Spleen (tissue), 11 donors: ENCODE measurements around the gene C2orf76. TPM values are rescaled to one million over a fixed set of nuclear protein-coding genes. Genes with fewer than 3 reads are reported as not detected.
A peak's percentile ranks its signal among the peaks of the same experiment; 100 is the strongest.

Source experiments
- DNase-seq: peaks from one replicate; pipeline ENCODE4 v3.0.0-alpha.2; 2020
- H3K27ac ChIP-seq, 8 donors: fragments of 200-600 bp; sonication (generic) in 7 of 8; 1 replicate in 4 of 8; 2 replicates in 4 of 8; pipeline versions ENCODE4 v1.5.0 to v1.8.0; 2016 to 2021; ENCODE audit warnings: inconsistent platforms in 4 of 8, mild to moderate bottlenecking in 4 of 8, moderate library complexity in 1 of 8
- H3K27me3 ChIP-seq, 7 donors: fragments of 200-600 bp; sonication (generic) in 6 of 7; replicated peaks in 1 of 7; 1 replicate in 4 of 7; 2 replicates in 3 of 7; pipeline versions ENCODE4 v1.5.0 to v1.8.0; 2016 to 2021; ENCODE audit warnings: inconsistent platforms in 3 of 7, mild to moderate bottlenecking in 1 of 7
- H3K36me3 ChIP-seq, 6 donors: fragments of 200-600 bp; sonication (generic) in 5 of 6; 1 replicate in 4 of 6; 2 replicates in 2 of 6; pipeline versions ENCODE4 v1.5.0 to v1.8.0; 2016 to 2021; ENCODE audit warnings: inconsistent platforms in 2 of 6
- H3K4me1 ChIP-seq, 6 donors: fragments of 200-600 bp; sonication (generic) in 5 of 6; 1 replicate in 3 of 6; 2 replicates in 3 of 6; pipeline versions ENCODE4 v1.5.0 to v1.8.0; 2016 to 2021; ENCODE audit warnings: inconsistent platforms in 3 of 6
- H3K4me3 ChIP-seq, 8 donors: fragments of 200-600 bp; sonication (generic) in 7 of 8; 1 replicate in 4 of 8; 2 replicates in 4 of 8; pipeline versions ENCODE4 v1.5.0 to v1.8.0; 2016 to 2021; ENCODE audit warnings: inconsistent platforms in 4 of 8, mild to moderate bottlenecking in 4 of 8, moderate library complexity in 2 of 8
- H3K9me3 ChIP-seq, 8 donors: fragments of 200-600 bp; sonication (generic) in 7 of 8; 1 replicate in 4 of 8; 2 replicates in 4 of 8; pipeline versions ENCODE4 v1.5.0 to v1.8.0; 2016 to 2021; ENCODE audit warnings: inconsistent platforms in 4 of 8
- CTCF ChIP-seq, 11 experiments: fragments of 200-600 bp in 7 of 11; fragments of 450-650 bp in 4 of 11; sonication (generic) in 4 of 11; IDR thresholded peaks in 8 of 11; conservative IDR thresholded peaks in 3 of 11; 1 replicate in 7 of 11; 2 replicates in 4 of 11; pipeline versions ENCODE4 v1.4.0 to v1.8.0; 2016 to 2021; ENCODE audit warnings: antibody characterized with exemption in 11 of 11, inconsistent platforms in 4 of 11, mild to moderate bottlenecking in 1 of 11
- POLR2A ChIP-seq, 3 donors: fragments of 450-650 bp; IDR thresholded peaks; one replicate each; pipeline ENCODE4 v1.5.1; 2017; ENCODE audit warnings: antibody characterized with exemption in 3 of 3, mild to moderate bottlenecking in 1 of 3
- POLR2AphosphoS5 ChIP-seq, 3 donors: sonication (generic); formaldehyde crosslinking; IDR thresholded peaks; one replicate each; pipeline ENCODE4 v1.5.1; 2017; ENCODE audit warnings: antibody characterized with exemption in 3 of 3
- WGBS, 5 donors: extraction: QIAGEN DNeasy Blood & Tissue Kit in 3 of 5; methylation state at CpG; one replicate each; pipeline versions ENCODE4 v1.1.5 to v1.1.7; 2013 to 2018; 5-methylcytosine and 5-hydroxymethylcytosine counted together
- intact Hi-C: fragments of 100-400 bp; cut with DNase I; formaldehyde crosslinking; loops from one replicate; pipeline ENCODE4 v1.15.0; 2023; ENCODE audit warnings: low total_unique reads
- polyA plus RNA-seq, 3 donors: library from polyadenylated mRNA; stranded (reverse); fragments of 200-250 nt; gene quantifications; one replicate each; pipeline ENCODE4 v1.2.1, GENCODE V29; 2013
- total RNA-seq, 7 donors: library from RNA; depleted of rRNA in 3 of 7; stranded (reverse); fragments of >200 nt in 3 of 7; fragmentation: NEBNext Ultra II Directional in 4 of 7; extraction: Animal tissue kit (Norgen Biotek cat#: 25700) in 4 of 7; gene quantifications; one replicate each; pipeline versions ENCODE4 v1.1.0 to v1.2.1, GENCODE V29; 2016 to 2021
- donor health status: healthy with polysubstance abuse.
- donor health status: DM: no; HTN: no; CAD: no; lungs with moderate emphysema.
- donor health status: DM: no; HTN: no; CAD: no.
- donor health status: Bipolar disorder and iron deficiency.
- donor health status: healthy.
- donor health status: DM: no; HTN: no; CAD: no.
- donor health status: DM: yes; HTN: yes; CAD: no.

C2orf76 gene
- total and polyA plus RNA-seq, 10 donors = 4.8 to 21.7 (median 8.2) TPM

GRCh38 chr2:119266091-119266589, 100.5 kb downstream of the C2orf76 start:
- H3K27me3 ChIP-seq = no peaks in the 10 kb centered on the region
- TF ChIP-seq POLR2A (IDR thresholded peaks at IDR 0.05) (no peak), POLR2AphosphoS5 (IDR thresholded peaks at IDR 0.05) (no peak), CTCF (IDR thresholded peaks at IDR 0.05 in 8 of 11, conservative IDR thresholded peaks at IDR 0.05 in 3 of 11) (no peak)
- intact Hi-C loops = no loop called here
- no peak overlapping the region for H3K27ac ChIP-seq
- 86 to 96% (median 95%) methylated on average over 8 of the region's 8 CpGs for WGBS, 5 donors
- DNase-seq = no peak
- no peak overlapping the region for H3K4me3 ChIP-seq
- H3K9me3 ChIP-seq = peaks cover 0 to 5% (median 2%) of the 10 kb centered on the region in 8 donors
- peaks cover 0 to 4% (median 0%) of the 10 kb centered on the region in 6 donors for H3K36me3 ChIP-seq
- H3K4me1 ChIP-seq = peaks cover 0 to 5% (median 0%) of the 10 kb centered on the region in 6 donors

GRCh38 chr2:119265693-119266066, 101.0 kb downstream of the C2orf76 start:
- H3K9me3 ChIP-seq = peaks cover 0 to 5% (median 2%) of the 10 kb centered on the region in 8 donors
- intact Hi-C loops = no loop called here
- WGBS, 5 donors = 71 to 91% (median 83%) methylated on average over 6 of the region's 6 CpGs
- TF ChIP-seq CTCF (IDR thresholded peaks at IDR 0.05 in 8 of 11, conservative IDR thresholded peaks at IDR 0.05 in 3 of 11) = no peak
- no peak for TF ChIP-seq POLR2AphosphoS5 (IDR thresholded peaks at IDR 0.05)
- no peak for TF ChIP-seq POLR2A (IDR thresholded peaks at IDR 0.05)
- DNase-seq = no peak
- peaks cover 0 to 5% (median 0%) of the 10 kb centered on the region in 6 donors for H3K4me1 ChIP-seq
- H3K27ac ChIP-seq = no peak overlapping the region
- no peaks in the 10 kb centered on the region for H3K27me3 ChIP-seq
- H3K4me3 ChIP-seq = no peak overlapping the region
- peaks cover 0 to 4% (median 0%) of the 10 kb centered on the region in 6 donors for H3K36me3 ChIP-seq

GRCh38 chr2:119264781-119265692, 101.6 kb downstream of the C2orf76 start:
- 53 to 73% (median 69%) methylated on average over 9 to 13 of the region's 13 CpGs for WGBS, 5 donors
- Histone ChIP-seq H3K9me3 (peaks cover 0 to 5% (median 0%) of the 10 kb centered on the region in 8 donors), H3K27ac (no peak overlapping the region), H3K4me1 (peaks cover 0 to 5% (median 0%) of the 10 kb centered on the region in 6 donors), H3K36me3 (peaks cover 0 to 4% (median 0%) of the 10 kb centered on the region in 6 donors), H3K27me3 (no peaks in the 10 kb centered on the region), H3K4me3 (no peak overlapping the region)
- TF ChIP-seq POLR2AphosphoS5 (IDR thresholded peaks at IDR 0.05) (no peak), POLR2A (IDR thresholded peaks at IDR 0.05) (no peak), CTCF (IDR thresholded peaks at IDR 0.05 in 8 of 11, conservative IDR thresholded peaks at IDR 0.05 in 3 of 11) (peak; percentile 31 to 79 (median 63))
- no peak for DNase-seq
- intact Hi-C loops = no loop called here

GRCh38 chr2:119263656-119264055, 103.0 kb downstream of the C2orf76 start:
- Histone ChIP-seq H3K4me3 (no peak overlapping the region), H3K36me3 (peaks cover 0 to 10% (median 0%) of the 10 kb centered on the region in 6 donors), H3K27me3 (no peaks in the 10 kb centered on the region), H3K27ac (no peak overlapping the region), H3K9me3 (no peaks in the 10 kb centered on the region), H3K4me1 (peaks cover 0 to 5% (median 0%) of the 10 kb centered on the region in 6 donors)
- 22 to 51% (median 37%) methylated on average over 5 of the region's 5 CpGs for WGBS, 5 donors
- TF ChIP-seq CTCF (IDR thresholded peaks at IDR 0.05 in 8 of 11, conservative IDR thresholded peaks at IDR 0.05 in 3 of 11) (no peak), POLR2A (IDR thresholded peaks at IDR 0.05) (no peak), POLR2AphosphoS5 (IDR thresholded peaks at IDR 0.05) (no peak)
- intact Hi-C loops = no loop called here
- DNase-seq = no peak
